Chondrocyte (in vitro differentiated cells): ENCODE measurements around the gene RNU11. TPM values are rescaled to one million over a fixed set of nuclear protein-coding genes. Genes with fewer than 3 reads are reported as not detected.
"Not testable (repeated sequence)": the region's sequence is repeated elsewhere in the genome, so short reads cannot be mapped to it uniquely, and the experiment has no call there.

Source experiments
- DNase-seq: peaks from one replicate; pipeline ENCODE4 v3.0.0; 2021; ENCODE audit warnings: mixed read lengths, low spot score
- H3K27ac Mint-ChIP-seq: one replicate; pipeline ENCODE4 v1.8.0; 2021; ENCODE audit warnings: mild to moderate bottlenecking, moderate library complexity, mixed read lengths; ENCODE audit not compliant: unreplicated experiment
- H3K27me3 Mint-ChIP-seq: 2 replicates; pipeline ENCODE4 v1.8.0; 2021; ENCODE audit warnings: low read depth, mixed read lengths
- H3K36me3 Mint-ChIP-seq: 2 replicates; pipeline ENCODE4 v1.8.0; 2021; ENCODE audit warnings: low read depth, mixed read lengths
- H3K4me1 Mint-ChIP-seq: 2 replicates; pipeline ENCODE4 v1.8.0; 2021; ENCODE audit warnings: low read depth, mild to moderate bottlenecking, mixed read lengths
- H3K4me3 Mint-ChIP-seq: one replicate; pipeline ENCODE4 v1.8.0; 2021; ENCODE audit warnings: mild to moderate bottlenecking, moderate library complexity, mixed read lengths; ENCODE audit not compliant: unreplicated experiment
- H3K9me3 Mint-ChIP-seq: 2 replicates; pipeline ENCODE4 v1.8.0; 2021; ENCODE audit warnings: low read depth, mixed read lengths
- total RNA-seq: library from RNA; stranded (reverse); gene quantifications from 3 replicates; pipeline ENCODE4 v1.2.1, GENCODE V29; 2021
- TF ChIP-seq, protein P1 (sequence below): fragments of 200-600 bp; sonication (generic); IDR thresholded peaks from 2 replicates; pipeline ENCODE4 v1.5.0; 2021; ENCODE audit warnings: antibody characterized with exemption, mild to moderate bottlenecking, moderate library complexity

RNU11 gene
- total RNA-seq, 1 donor from 2014 or later = not detected

DNA sequence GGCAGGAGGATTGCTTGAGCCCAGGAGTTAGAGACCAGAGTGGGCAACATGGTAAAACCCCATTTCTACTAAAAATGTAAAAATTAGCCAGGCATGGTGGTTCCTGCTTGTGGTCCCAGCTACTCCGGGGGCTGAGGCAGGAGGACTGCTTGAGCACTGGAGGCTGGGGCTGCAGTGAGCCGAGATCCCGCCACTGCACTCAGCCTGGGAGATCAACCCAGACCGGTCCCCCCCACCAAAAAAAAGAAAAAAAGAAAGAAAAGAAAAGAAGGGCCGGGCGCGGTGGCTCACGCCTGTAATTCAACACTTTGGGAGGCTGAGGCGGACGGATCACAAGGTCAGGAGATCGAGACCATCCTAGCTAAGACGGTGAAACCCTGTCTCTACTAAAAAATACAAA lies 18.4 kb downstream of the RNU11 start:
- H3K4me3 Mint-ChIP-seq = no peak overlapping the region
- TF ChIP-seq, protein P1, sequence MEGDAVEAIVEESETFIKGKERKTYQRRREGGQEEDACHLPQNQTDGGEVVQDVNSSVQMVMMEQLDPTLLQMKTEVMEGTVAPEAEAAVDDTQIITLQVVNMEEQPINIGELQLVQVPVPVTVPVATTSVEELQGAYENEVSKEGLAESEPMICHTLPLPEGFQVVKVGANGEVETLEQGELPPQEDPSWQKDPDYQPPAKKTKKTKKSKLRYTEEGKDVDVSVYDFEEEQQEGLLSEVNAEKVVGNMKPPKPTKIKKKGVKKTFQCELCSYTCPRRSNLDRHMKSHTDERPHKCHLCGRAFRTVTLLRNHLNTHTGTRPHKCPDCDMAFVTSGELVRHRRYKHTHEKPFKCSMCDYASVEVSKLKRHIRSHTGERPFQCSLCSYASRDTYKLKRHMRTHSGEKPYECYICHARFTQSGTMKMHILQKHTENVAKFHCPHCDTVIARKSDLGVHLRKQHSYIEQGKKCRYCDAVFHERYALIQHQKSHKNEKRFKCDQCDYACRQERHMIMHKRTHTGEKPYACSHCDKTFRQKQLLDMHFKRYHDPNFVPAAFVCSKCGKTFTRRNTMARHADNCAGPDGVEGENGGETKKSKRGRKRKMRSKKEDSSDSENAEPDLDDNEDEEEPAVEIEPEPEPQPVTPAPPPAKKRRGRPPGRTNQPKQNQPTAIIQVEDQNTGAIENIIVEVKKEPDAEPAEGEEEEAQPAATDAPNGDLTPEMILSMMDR = no peak
- no peaks in the 10 kb centered on the region for H3K27me3 Mint-ChIP-seq
- H3K27ac Mint-ChIP-seq = peak overlapping the region; percentile 32
- peaks cover 19% of the 10 kb centered on the region for H3K4me1 Mint-ChIP-seq
- DNase-seq = peak; percentile 67
- no peaks in the 10 kb centered on the region for H3K9me3 Mint-ChIP-seq
- H3K36me3 Mint-ChIP-seq = no peaks in the 10 kb centered on the region

DNA sequence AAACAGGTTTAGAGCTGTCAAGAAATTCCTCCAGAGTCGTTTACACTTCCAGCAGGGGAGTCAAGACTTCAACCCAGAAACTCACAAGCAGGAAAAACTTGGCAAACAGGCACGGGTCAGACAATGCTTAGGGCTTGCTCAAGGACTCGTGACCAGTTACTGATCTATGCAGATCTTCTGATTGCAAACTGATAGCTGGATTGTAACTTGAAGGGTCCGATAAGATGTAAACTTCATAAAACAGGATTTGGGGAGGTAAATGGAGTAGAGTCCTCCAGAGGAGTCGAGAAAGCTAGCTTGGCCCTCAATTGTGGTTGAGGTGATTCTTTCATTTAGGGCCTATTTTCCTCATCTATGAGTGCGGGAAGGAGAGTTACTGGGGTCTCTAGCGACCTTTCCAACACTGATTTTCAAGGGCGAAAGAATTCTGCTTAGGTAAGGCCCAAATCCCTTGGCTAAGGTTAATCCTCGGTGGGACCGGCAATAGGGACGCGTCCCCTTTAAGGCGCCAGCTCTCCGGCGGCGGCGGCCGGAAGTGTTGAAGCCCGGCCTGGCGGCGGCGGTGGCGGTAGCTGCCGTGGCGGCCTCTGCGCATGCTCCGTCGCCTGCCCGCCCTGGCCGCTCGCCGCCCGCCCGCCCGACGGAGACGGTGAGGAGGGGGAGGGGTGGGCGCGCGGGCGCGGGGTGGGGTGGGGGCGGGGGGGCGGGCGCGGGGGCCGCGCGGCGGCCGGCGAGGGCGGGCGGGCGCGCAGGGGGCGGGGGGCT lies 20.0 kb downstream of the RNU11 start, which contains the start of gene GMEB1:
GMEB1 (plus strand) TSS at position 594 of the 765 bp plus-strand sequence. CDS start 14,829 bp downstream, outside the sequence.
- Mint-ChIP-seq H3K27ac (peak within 1 kb of the TSS; percentile 97), H3K36me3 (no peaks in the 10 kb centered on the region), H3K27me3 (no peaks in the 10 kb centered on the region), H3K9me3 (no peaks in the 10 kb centered on the region), H3K4me3 (peak within 1 kb of the TSS; percentile 90), H3K4me1 (peaks cover 19% of the 10 kb centered on the region)
- DNase-seq = peak; percentile 92
- TF ChIP-seq, protein P1 = no peak

DNA sequence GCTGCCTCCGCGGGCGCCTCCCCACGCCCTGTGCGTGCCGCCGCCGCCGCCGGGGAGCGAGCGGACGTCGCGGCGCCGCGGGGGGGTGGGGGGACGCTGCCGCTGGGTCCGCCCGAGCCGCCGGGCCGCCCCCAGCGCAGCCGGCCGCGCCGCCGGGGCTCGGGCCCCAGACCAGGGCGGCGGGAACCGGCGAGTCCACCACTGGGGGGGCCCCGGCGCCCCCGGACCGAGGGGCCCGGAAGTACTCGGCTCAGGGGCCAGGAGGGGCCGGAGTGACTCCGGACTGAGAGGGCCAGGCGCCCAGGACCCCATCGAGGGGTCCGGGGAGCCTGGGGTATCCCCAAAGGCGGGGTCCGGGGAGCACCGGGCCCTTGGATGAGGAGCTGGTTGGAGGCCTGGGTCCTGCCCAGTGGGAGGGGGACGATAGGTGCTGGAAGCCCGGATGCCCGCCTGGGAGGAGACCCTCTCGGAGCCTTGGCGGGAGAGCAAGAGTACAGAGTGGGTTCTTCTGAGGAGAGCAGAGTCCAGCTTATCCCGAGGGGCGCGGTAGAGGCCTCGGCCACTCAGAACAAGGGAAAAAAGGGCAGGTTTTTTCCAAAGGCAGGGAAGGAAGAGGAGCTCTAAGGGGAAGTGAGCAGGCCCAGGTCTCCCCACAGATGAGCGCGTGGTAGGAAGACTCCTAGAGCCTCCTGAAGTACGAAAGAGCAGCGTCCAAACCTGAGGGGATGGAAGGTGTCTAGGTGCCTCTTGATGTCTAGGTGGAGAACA lies 20.7 kb downstream of the RNU11 start:
- Mint-ChIP-seq H3K27ac (peak overlapping the region; percentile 93), H3K36me3 (no peaks in the 10 kb centered on the region), H3K27me3 (no peaks in the 10 kb centered on the region), H3K4me3 (peak overlapping the region; percentile 90), H3K4me1 (peaks cover 19% of the 10 kb centered on the region), H3K9me3 (no peaks in the 10 kb centered on the region)
- peak; percentile 90 for DNase-seq
- TF ChIP-seq, protein P1 = no peak

DNA sequence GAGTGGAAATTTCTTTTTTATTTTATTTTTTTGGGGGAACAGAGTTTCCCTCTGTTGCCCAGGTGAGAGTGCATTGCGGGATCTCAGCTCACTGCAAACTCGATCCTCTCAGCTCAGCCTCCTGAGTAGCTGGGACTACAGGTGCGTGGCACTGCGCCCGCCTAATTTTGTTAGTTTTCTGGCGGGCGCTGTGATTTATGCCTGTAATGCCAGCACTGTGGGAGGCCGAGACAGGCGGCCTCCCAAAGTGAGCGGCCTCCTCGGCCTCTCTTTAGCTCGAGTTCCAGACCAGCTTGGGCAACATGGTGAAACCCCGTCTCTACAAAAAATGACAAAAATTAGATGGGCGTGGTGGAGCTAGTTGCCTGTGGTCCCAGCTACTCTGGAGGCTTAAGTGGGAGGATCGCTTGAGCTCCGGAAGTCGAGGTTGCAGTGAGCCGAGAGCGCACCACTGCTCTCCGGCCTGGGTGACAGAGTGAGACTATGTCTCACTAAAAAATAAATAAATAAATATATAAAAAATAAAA lies 22.9 kb downstream of the RNU11 start:
- peaks cover 19% of the 10 kb centered on the region for H3K4me1 Mint-ChIP-seq
- TF ChIP-seq, protein P1 = no peak
- no peak overlapping the region for H3K27ac Mint-ChIP-seq
- no peak overlapping the region for H3K4me3 Mint-ChIP-seq
- DNase-seq = peak; percentile 36
- no peaks in the 10 kb centered on the region for H3K9me3 Mint-ChIP-seq
- H3K36me3 Mint-ChIP-seq = no peaks in the 10 kb centered on the region
- no peaks in the 10 kb centered on the region for H3K27me3 Mint-ChIP-seq

DNA sequence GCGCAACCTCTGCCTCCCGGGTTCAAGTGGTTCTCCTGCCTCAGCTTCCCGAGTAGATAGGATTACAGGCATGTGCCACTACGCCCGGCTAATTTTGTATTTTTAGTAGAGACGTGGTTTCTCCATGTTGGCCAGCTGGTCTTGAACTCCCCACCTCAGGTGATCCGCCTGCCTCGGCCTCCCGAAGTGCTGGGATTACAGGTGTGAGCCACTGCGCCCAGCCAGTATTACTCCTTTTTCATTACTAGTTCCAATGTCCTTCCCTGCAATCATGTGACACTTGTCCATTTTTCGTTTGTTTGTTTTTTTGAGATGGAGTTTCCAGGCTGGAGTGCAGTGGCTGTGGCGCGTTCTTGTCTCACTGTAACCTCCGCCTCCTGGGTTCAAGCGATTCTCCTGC lies 24.6 kb downstream of the RNU11 start:
- H3K36me3 Mint-ChIP-seq, H3K27me3 Mint-ChIP-seq, H3K4me3 Mint-ChIP-seq, H3K9me3 Mint-ChIP-seq, H3K27ac Mint-ChIP-seq: not testable (repeated sequence)
- peaks cover 16% of the 10 kb centered on the region for H3K4me1 Mint-ChIP-seq
- DNase-seq = peak; percentile 25
